Liver (tissue), 9 donors: ENCODE measurements around the gene BAK1. TPM values are rescaled to one million over a fixed set of nuclear protein-coding genes. Genes with fewer than 3 reads are reported as not detected.

ENCODE experiments used
- DNase-seq: peaks from one replicate; pipeline ENCODE4 v3.0.0-alpha.2; 2017; ENCODE audit warnings: low spot score
- H3K27ac ChIP-seq, 2 donors: one replicate each; pipeline ENCODE4 v1.7.0; 2013; ENCODE audit warnings: inconsistent platforms in 2 of 2, low read length in 2 of 2, control low read depth in 1 of 2, low read depth in 1 of 2, mild to moderate bottlenecking in 1 of 2
- H3K27me3 ChIP-seq, 4 donors: one replicate each; pipeline versions ENCODE4 v1.6.1 to v1.7.0; 2013; ENCODE audit warnings: low read length in 3 of 4, inconsistent platforms in 1 of 4, mild to moderate bottlenecking in 1 of 4, moderate library complexity in 1 of 4; ENCODE audit not compliant: control insufficient read depth in 4 of 4, insufficient read depth in 4 of 4
- H3K36me3 ChIP-seq, 4 donors: one replicate each; pipeline versions ENCODE4 v1.6.1 to v1.7.0; 2013; ENCODE audit warnings: low read length in 3 of 4, mild to moderate bottlenecking in 3 of 4, low read depth in 1 of 4, moderate library complexity in 1 of 4; ENCODE audit not compliant: control insufficient read depth in 4 of 4, insufficient read depth in 3 of 4
- H3K4me1 ChIP-seq, 4 donors: one replicate each; pipeline versions ENCODE4 v1.6.1 to v1.7.0; 2013; ENCODE audit warnings: low read length in 3 of 4, mild to moderate bottlenecking in 3 of 4, moderate library complexity in 1 of 4; ENCODE audit not compliant: control insufficient read depth in 4 of 4, insufficient read depth in 4 of 4
- H3K4me3 ChIP-seq, 3 donors: one replicate each; pipeline versions ENCODE4 v1.6.1 to v1.7.0; 2013; ENCODE audit warnings: low read length in 3 of 3, control low read depth in 1 of 3, low read depth in 1 of 3, mild to moderate bottlenecking in 1 of 3
- H3K9ac ChIP-seq, 2 donors: one replicate each; pipeline ENCODE4 v1.7.0; 2013; ENCODE audit warnings: low read length in 2 of 2, mild to moderate bottlenecking in 2 of 2, moderate library complexity in 2 of 2, control low read depth in 1 of 2, low read depth in 1 of 2
- H3K9me3 ChIP-seq, 4 donors: one replicate each; pipeline versions ENCODE4 v1.6.1 to v1.7.0; 2013; ENCODE audit warnings: low read length in 3 of 4; ENCODE audit not compliant: control insufficient read depth in 4 of 4
- ATF3 ChIP-seq: IDR thresholded peaks from 2 replicates; pipeline ENCODE4 v1.6.1; 2016; ENCODE audit warnings: antibody characterized with exemption
- EGR1 ChIP-seq, 2 donors: IDR thresholded peaks; 2 replicates each; pipeline ENCODE4 v1.6.1; 2016 to 2018; ENCODE audit warnings: antibody characterized with exemption in 2 of 2, low read depth in 2 of 2
- FOXA1 ChIP-seq: IDR thresholded peaks from 2 replicates; pipeline ENCODE4 v1.6.1; 2016; ENCODE audit warnings: antibody characterized with exemption
- FOXA2 ChIP-seq: IDR thresholded peaks from 2 replicates; pipeline ENCODE4 v1.6.1; 2016; ENCODE audit warnings: antibody characterized with exemption
- GABPA ChIP-seq, 2 donors: IDR thresholded peaks in 1 of 2; conservative IDR thresholded peaks in 1 of 2; 2 replicates each; pipeline ENCODE4 v1.6.1; 2016; ENCODE audit warnings: antibody characterized with exemption in 2 of 2, mild to moderate bottlenecking in 1 of 2, moderate library complexity in 1 of 2
- HNF4A ChIP-seq, 2 donors: conservative IDR thresholded peaks; 2 replicates each; pipeline ENCODE4 v1.6.1; 2016; ENCODE audit warnings: antibody characterized with exemption in 2 of 2, mild to moderate bottlenecking in 2 of 2
- HNF4G ChIP-seq: IDR thresholded peaks from 2 replicates; pipeline ENCODE4 v1.6.1; 2016; ENCODE audit warnings: antibody characterized with exemption
- JUND ChIP-seq, 2 donors: IDR thresholded peaks; 2 replicates each; pipeline ENCODE4 v1.6.1; 2016; ENCODE audit warnings: antibody characterized with exemption in 2 of 2
- NR2F2 ChIP-seq: IDR thresholded peaks from 2 replicates; pipeline ENCODE4 v1.6.1; 2016; ENCODE audit warnings: antibody characterized with exemption
- RAD21 ChIP-seq, 2 donors: IDR thresholded peaks; 2 replicates each; pipeline ENCODE4 v1.6.1; 2016; ENCODE audit warnings: antibody characterized with exemption in 2 of 2, mild to moderate bottlenecking in 2 of 2
- RXRA ChIP-seq, 2 donors: IDR thresholded peaks; 2 replicates each; pipeline ENCODE4 v1.6.1; 2017 to 2018; ENCODE audit warnings: antibody characterized with exemption in 2 of 2, mild to moderate bottlenecking in 1 of 2
- SP1 ChIP-seq: IDR thresholded peaks from 2 replicates; pipeline ENCODE4 v1.6.1; 2018; ENCODE audit warnings: antibody characterized with exemption, mild to moderate bottlenecking
- TAF1 ChIP-seq: conservative IDR thresholded peaks from 2 replicates; pipeline ENCODE4 v1.6.1; 2016; ENCODE audit warnings: antibody characterized with exemption, mild to moderate bottlenecking
- YY1 ChIP-seq: IDR thresholded peaks from 2 replicates; pipeline ENCODE4 v1.6.1; 2016; ENCODE audit warnings: antibody characterized with exemption, mild to moderate bottlenecking
- WGBS: extraction: QIAGEN DNeasy Blood & Tissue Kit; methylation state at CpG from one replicate; pipeline ENCODE4 v1.1.7; 2013; 5-methylcytosine and 5-hydroxymethylcytosine counted together
- polyA plus RNA-seq, 2 donors: library from polyadenylated mRNA; stranded (reverse) in 1 of 2; unstranded in 1 of 2; fragments of 200-250 nt in 1 of 2; fragments of >200 nt in 1 of 2; fragmentation: Nextera tagmentation in 1 of 2; extraction: Ambion mirVana in 1 of 2; gene quantifications; one replicate each; pipeline versions ENCODE4 v1.2.1 to v1.2.3, GENCODE V29; 2013 to 2015
- total RNA-seq, 2 donors: library from RNA; depleted of rRNA; stranded (reverse); fragments of >200 nt; gene quantifications; one replicate each; pipeline ENCODE4 v1.2.3, GENCODE V29; 2014
- TF ChIP-seq, protein P1 (sequence below): fragments of 150-350 bp; IDR thresholded peaks from 2 replicates; pipeline ENCODE4 v1.5.1; 2017; ENCODE audit warnings: improper control_type of control experiment, low read depth, low read length; ENCODE audit not compliant: missing input control
- TF ChIP-seq, protein P2 (sequence below): IDR thresholded peaks from 2 replicates; pipeline ENCODE4 v1.6.1; 2016; ENCODE audit warnings: antibody characterized with exemption, mild to moderate bottlenecking
- TF ChIP-seq, protein P3 (sequence below): IDR thresholded peaks from 2 replicates; pipeline ENCODE4 v1.6.1; 2016; ENCODE audit warnings: antibody characterized with exemption
- TF ChIP-seq, protein P4 (sequence below): IDR thresholded peaks from 2 replicates; pipeline ENCODE4 v1.6.1; 2016; ENCODE audit warnings: antibody characterized with exemption
- donor health status: healthy.
- donor health status: healthy.
- donor health status: healthy.
- donor health status: healthy.
- donor health status: healthy.

Gene BAK1
- total and polyA plus RNA-seq, 4 donors, result 2.4 to 8.7 (median 5.3) TPM

DNA sequence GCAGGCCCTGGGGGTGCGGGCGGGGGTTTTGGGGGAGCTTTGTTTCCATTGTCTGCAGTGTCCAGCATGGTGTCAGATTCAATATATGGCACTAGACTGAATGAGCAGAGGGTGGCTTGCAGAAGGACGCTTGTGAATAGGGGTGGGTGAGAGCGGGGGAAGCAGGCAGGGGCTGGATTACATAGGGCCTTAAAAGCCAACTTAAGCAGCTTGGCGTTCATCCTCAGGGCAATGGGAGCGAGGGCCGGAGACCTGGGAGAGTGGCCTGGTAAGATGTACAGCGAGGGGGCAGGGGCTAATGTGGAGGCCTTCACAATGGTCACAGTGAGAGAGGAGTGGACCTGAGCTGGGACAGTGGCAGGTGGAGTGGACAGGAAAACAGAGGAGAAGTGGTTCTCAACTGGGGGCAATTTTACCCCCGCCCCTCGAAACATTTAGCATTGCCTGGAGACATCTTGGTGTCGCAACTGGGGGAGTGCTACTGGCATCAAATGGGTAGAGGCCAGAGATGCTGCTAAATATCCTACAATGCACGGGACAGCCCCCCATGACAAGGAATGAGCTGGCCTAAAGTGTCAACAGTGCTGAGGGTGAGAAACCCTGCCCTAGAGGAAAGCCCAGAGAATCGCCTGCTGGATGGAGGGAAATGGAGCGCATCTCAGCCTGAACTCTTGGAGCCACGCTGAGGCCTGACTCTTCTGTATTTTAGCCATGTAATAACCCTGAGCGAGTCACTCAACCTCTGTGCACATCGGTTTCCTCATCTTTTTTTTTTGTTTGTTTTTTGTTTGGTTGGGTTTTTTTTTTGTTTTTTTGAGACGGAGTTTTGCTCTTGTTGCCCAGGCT, 15.1 kb upstream of the BAK1 start:
- Histone ChIP-seq H3K4me1 (no peaks in the 10 kb centered on the region), H3K27ac (no peak overlapping the region), H3K4me3 (no peak overlapping the region), H3K36me3 (no peaks in the 10 kb centered on the region), H3K27me3 (no peaks in the 10 kb centered on the region), H3K9me3 (no peaks in the 10 kb centered on the region), H3K9ac (no peak overlapping the region)
- WGBS, result 91% methylated on average over 18 of the region's 18 CpGs
- DNase-seq, result no peak
- TF ChIP-seq SP1, result no peak

DNA sequence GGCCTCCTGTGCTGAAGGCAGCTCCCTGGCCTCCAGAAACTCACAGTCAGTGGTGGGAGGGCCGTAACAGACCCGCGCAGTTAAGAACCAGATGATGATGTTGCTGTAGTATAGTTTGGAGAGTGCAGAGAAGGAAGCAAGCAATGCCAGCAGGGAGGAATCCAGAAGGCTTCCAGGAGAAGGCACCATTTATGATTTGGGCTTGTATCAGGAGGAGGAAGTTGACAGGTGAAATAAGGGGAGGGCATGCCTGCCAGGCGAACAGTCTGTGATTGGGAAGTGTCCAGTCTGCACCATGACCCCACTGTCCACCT, 13.3 kb upstream of the BAK1 start:
- no peaks in the 10 kb centered on the region for H3K36me3 ChIP-seq
- H3K9me3 ChIP-seq, result no peaks in the 10 kb centered on the region
- H3K9ac ChIP-seq, result no peak overlapping the region
- TF ChIP-seq HNF4A (conservative IDR thresholded peaks at IDR 0.05) (no peak), JUND (IDR thresholded peaks at IDR 0.05) (no peak), YY1 (no peak), SP1 (no peak)
- H3K27ac ChIP-seq, result no peak overlapping the region
- H3K4me3 ChIP-seq, result no peak overlapping the region
- H3K27me3 ChIP-seq, result no peaks in the 10 kb centered on the region
- WGBS, result 33% methylated on average over 4 of the region's 4 CpGs
- no peaks in the 10 kb centered on the region for H3K4me1 ChIP-seq
- DNase-seq, result no peak

DNA sequence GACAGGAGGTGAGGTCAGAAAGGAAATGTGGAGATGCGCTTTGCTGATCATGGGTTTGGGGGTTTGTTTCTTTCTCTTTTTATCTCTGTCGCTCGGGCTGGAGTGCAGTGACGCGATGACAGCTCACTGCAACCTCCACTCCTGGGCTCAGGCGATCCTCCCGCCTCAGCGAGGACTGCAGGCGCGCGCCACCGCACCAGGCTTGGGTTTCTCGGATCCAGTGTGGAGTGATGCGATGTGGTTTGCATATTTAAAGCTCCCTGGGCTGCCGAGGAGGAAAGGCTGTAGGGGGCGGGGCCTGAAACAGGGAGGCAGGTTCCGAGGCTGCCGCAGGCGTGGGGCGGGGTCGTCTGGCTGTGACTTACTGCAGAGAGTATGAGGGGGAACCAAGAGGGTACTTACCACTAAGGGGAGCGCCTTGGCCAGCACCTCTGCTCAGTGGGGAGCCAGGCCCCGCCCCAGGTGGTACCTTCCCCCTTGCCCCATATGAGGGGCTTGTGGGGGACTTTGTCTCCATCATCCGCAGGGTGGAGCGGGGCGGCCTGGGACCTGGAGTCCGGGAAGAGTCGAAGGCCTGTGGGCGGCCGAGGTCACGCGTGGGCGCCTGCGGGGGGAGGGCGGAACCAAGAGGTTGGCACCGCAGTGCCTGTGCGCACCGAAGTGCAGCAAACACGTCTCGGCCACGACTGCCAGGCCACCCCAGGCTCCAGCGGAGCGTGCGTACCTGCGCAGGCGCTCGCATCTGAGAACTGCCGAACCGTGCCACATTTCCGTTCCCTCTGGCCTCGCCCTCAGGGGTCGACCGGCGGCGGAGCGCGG, 12.7 kb upstream of the BAK1 start:
- Histone ChIP-seq H3K27ac (no peak overlapping the region), H3K27me3 (no peaks in the 10 kb centered on the region), H3K4me3 (no peak overlapping the region), H3K4me1 (no peaks in the 10 kb centered on the region), H3K36me3 (no peaks in the 10 kb centered on the region), H3K9ac (no peak overlapping the region), H3K9me3 (no peaks in the 10 kb centered on the region)
- no peak for TF ChIP-seq YY1
- TF ChIP-seq, protein P1, sequence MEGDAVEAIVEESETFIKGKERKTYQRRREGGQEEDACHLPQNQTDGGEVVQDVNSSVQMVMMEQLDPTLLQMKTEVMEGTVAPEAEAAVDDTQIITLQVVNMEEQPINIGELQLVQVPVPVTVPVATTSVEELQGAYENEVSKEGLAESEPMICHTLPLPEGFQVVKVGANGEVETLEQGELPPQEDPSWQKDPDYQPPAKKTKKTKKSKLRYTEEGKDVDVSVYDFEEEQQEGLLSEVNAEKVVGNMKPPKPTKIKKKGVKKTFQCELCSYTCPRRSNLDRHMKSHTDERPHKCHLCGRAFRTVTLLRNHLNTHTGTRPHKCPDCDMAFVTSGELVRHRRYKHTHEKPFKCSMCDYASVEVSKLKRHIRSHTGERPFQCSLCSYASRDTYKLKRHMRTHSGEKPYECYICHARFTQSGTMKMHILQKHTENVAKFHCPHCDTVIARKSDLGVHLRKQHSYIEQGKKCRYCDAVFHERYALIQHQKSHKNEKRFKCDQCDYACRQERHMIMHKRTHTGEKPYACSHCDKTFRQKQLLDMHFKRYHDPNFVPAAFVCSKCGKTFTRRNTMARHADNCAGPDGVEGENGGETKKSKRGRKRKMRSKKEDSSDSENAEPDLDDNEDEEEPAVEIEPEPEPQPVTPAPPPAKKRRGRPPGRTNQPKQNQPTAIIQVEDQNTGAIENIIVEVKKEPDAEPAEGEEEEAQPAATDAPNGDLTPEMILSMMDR, result no peak
- no peak for TF ChIP-seq EGR1 (IDR thresholded peaks at IDR 0.05; ENCODE audit: low read depth in 2 of 2)
- no peak for TF ChIP-seq HNF4A (conservative IDR thresholded peaks at IDR 0.05)
- TF ChIP-seq GABPA (IDR thresholded peaks at IDR 0.05 in 1 of 2, conservative IDR thresholded peaks at IDR 0.05 in 1 of 2), result no peak
- TF ChIP-seq NR2F2, result no peak
- TF ChIP-seq, protein P2, sequence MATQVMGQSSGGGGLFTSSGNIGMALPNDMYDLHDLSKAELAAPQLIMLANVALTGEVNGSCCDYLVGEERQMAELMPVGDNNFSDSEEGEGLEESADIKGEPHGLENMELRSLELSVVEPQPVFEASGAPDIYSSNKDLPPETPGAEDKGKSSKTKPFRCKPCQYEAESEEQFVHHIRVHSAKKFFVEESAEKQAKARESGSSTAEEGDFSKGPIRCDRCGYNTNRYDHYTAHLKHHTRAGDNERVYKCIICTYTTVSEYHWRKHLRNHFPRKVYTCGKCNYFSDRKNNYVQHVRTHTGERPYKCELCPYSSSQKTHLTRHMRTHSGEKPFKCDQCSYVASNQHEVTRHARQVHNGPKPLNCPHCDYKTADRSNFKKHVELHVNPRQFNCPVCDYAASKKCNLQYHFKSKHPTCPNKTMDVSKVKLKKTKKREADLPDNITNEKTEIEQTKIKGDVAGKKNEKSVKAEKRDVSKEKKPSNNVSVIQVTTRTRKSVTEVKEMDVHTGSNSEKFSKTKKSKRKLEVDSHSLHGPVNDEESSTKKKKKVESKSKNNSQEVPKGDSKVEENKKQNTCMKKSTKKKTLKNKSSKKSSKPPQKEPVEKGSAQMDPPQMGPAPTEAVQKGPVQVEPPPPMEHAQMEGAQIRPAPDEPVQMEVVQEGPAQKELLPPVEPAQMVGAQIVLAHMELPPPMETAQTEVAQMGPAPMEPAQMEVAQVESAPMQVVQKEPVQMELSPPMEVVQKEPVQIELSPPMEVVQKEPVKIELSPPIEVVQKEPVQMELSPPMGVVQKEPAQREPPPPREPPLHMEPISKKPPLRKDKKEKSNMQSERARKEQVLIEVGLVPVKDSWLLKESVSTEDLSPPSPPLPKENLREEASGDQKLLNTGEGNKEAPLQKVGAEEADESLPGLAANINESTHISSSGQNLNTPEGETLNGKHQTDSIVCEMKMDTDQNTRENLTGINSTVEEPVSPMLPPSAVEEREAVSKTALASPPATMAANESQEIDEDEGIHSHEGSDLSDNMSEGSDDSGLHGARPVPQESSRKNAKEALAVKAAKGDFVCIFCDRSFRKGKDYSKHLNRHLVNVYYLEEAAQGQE, result no peak
- TF ChIP-seq FOXA1, result no peak
- TF ChIP-seq FOXA2, result no peak
- no peak for TF ChIP-seq RXRA (IDR thresholded peaks at IDR 0.05)
- TF ChIP-seq, protein P3, sequence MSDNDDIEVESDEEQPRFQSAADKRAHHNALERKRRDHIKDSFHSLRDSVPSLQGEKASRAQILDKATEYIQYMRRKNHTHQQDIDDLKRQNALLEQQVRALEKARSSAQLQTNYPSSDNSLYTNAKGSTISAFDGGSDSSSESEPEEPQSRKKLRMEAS, result no peak
- no peak for TF ChIP-seq RAD21 (IDR thresholded peaks at IDR 0.05)
- TF ChIP-seq SP1, result no peak
- no peak for TF ChIP-seq TAF1
- TF ChIP-seq, protein P4, sequence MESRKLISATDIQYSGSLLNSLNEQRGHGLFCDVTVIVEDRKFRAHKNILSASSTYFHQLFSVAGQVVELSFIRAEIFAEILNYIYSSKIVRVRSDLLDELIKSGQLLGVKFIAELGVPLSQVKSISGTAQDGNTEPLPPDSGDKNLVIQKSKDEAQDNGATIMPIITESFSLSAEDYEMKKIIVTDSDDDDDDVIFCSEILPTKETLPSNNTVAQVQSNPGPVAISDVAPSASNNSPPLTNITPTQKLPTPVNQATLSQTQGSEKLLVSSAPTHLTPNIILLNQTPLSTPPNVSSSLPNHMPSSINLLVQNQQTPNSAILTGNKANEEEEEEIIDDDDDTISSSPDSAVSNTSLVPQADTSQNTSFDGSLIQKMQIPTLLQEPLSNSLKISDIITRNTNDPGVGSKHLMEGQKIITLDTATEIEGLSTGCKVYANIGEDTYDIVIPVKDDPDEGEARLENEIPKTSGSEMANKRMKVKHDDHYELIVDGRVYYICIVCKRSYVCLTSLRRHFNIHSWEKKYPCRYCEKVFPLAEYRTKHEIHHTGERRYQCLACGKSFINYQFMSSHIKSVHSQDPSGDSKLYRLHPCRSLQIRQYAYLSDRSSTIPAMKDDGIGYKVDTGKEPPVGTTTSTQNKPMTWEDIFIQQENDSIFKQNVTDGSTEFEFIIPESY, result no peak
- TF ChIP-seq HNF4G, result no peak
- TF ChIP-seq JUND (IDR thresholded peaks at IDR 0.05), result no peak
- TF ChIP-seq ATF3, result no peak
- DNase-seq, result peak; percentile 34
- WGBS, result 38% methylated on average over 57 of the region's 57 CpGs
